Heart left ventricle (tissue), 13 donors: Measurements from ENCODE around the gene ANKRD11.

Experiments
- POLR2A ChIP-seq, 2 donors: fragments of 450-650 bp; IDR thresholded peaks; one replicate each; pipeline ENCODE4 v1.6.1; 2017; ENCODE audit warnings: antibody characterized with exemption in 2 of 2, mild to moderate bottlenecking in 2 of 2, moderate library complexity in 2 of 2
- TF ChIP-seq, protein P1 (sequence below), 12 donors: fragments of 200-600 bp; sonication (generic) in 4 of 12; IDR thresholded peaks; one replicate each; pipeline versions ENCODE4 v1.5.0 to v1.8.0; 2018 to 2022; ENCODE audit warnings: antibody characterized with exemption in 12 of 12, mild to moderate bottlenecking in 5 of 12
- donor health status: ischemic (EF 13 %, LVEDD 7.1; RV severe dilation, severe dysfunction).
- donor health status: DM: no; HTN: yes; CAD: no.
- donor health status: DM: no; HTN: no; CAD: no.
- donor health status: ischemic (EF 25% LVEDD 6.9; RV normal size, moderate dysfunction).
- donor health status: ischemic (EF 25% LVEDD 5.7; RV mildly dilated, moderate dysfunction).
- donor health status: ischemic (EF 35%, LVEDD 5.7; RV mildly dilated, moderate dysfunction).
- donor health status: nonischemic (EF 11% LVEDD 7.7; RV severe dilation, severe dysfunction).
- donor health status: DM: yes; HTN: yes; CAD: no.
- donor health status: PGD.
- donor health status: ischemic (EF 29% LVEDD 5.4; RV normal size, mild dysfunction).
- donor health status: nonischemic (EF 23%, LVEDD 6.1; RV moderate dilation, normal function).

DNA sequence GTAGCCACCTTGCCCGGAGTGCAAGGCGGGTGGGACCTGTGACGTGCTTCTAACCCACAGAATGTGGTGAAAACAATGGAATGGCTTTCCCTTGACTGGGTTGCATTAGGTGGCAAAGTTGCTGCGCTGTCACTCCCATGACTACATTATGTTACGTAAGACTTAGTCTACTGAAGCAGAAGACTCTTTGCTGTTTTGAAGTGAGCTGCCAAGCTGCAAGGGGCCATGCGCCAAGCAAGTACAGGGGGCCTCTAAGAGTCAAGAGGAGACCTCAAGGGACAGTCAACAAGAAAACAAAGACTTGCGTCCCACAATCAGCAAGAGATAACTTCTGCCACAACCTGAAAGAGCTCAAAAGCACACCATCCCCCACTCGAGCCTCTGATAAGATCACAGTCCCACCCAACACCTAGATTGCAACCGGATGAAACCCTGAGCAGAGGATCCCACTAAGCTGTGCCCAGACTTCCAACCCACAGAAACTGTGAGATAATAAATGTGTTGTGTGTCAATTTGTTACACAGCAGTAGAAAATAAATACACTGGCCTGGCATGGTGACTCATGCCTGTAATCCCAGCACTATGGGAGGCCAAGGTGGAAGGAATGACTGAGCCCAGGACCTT is 16.5 kb downstream of the ANKRD11 start:
- TF ChIP-seq, protein P1, sequence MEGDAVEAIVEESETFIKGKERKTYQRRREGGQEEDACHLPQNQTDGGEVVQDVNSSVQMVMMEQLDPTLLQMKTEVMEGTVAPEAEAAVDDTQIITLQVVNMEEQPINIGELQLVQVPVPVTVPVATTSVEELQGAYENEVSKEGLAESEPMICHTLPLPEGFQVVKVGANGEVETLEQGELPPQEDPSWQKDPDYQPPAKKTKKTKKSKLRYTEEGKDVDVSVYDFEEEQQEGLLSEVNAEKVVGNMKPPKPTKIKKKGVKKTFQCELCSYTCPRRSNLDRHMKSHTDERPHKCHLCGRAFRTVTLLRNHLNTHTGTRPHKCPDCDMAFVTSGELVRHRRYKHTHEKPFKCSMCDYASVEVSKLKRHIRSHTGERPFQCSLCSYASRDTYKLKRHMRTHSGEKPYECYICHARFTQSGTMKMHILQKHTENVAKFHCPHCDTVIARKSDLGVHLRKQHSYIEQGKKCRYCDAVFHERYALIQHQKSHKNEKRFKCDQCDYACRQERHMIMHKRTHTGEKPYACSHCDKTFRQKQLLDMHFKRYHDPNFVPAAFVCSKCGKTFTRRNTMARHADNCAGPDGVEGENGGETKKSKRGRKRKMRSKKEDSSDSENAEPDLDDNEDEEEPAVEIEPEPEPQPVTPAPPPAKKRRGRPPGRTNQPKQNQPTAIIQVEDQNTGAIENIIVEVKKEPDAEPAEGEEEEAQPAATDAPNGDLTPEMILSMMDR (IDR thresholded peaks at IDR 0.05): no peak
- no peak for TF ChIP-seq POLR2A (IDR thresholded peaks at IDR 0.05)
